ENCODE measurements around the gene CAPZB.

DNA sequence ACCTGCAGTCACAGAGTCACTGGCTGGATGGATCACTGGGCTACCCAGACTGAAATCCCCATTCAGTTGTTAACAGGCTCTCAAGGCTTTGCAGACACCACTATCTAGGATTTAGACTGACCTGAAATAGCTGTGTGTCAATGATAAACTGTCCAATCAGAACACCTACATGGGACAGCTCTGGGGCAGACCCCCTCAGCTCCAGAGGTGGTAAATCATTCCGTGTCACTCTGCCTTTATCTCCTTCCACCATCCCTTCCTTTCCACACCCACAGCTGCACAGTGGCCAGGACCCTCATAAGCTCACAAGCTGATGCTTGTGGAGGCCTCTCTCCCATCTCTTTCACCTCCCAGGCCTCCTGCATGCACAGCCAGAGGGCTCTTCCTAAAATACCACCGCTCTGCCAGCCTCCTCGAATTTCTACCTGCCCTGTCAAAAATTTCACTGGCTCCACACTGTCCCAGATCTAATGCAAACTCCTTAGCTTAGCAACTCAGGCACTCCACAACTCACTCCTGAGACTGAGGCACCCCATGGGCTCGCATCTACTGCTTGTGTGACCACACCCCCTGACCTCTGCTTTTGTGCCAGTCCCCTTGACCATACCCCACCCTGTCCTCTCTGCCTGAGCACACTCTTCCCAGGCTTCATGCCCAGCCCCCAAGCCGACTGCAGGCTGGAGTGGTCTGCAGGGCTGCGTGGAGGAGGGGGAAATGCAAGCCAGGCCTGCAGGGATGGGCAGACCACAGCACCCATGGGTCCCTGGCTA, 5.8 kb downstream of the CAPZB start:
- TF ChIP-seq EZH2 (IDR thresholded peaks at IDR 0.05) (no peak), FOXP2 (optimal IDR thresholded peaks at IDR 0.05; ENCODE audit: control extremely low read depth, extremely low read length, insufficient read depth) (no peak), POLR2AphosphoS5 (IDR thresholded peaks at IDR 0.05; ENCODE audit: borderline replicate concordance, low read depth, low read length) (no peak)

Measured in SK-N-MC (cell line).